Measurements from ENCODE around the gene PPP1R3A.

The PPP1R3A gene

GRCh38 chr7:113918946-113919345 is at the start of gene PPP1R3A:
TSS of gene PPP1R3A (minus strand) at chr7:113919009. CDS start at chr7:113918996, 13 bp downstream.
- no peak within 1 kb of the TSS for H3K27ac ChIP-seq
- no peak for TF ChIP-seq ZFX (IDR thresholded peaks at IDR 0.05)
- TF ChIP-seq CTCF (conservative IDR thresholded peaks at IDR 0.05): no peak

GRCh38 chr7:113963356-113963755 is 44.5 kb upstream of the PPP1R3A start:
- TF ChIP-seq ZFX (IDR thresholded peaks at IDR 0.05): no peak
- no peak for TF ChIP-seq CTCF (conservative IDR thresholded peaks at IDR 0.05)
- H3K27ac ChIP-seq: no peak overlapping the region

- H3K27ac ChIP-seq: no peak overlapping the region
- TF ChIP-seq ZFX (IDR thresholded peaks at IDR 0.05) (no peak), CTCF (conservative IDR thresholded peaks at IDR 0.05) (no peak)
Observed at GRCh38 chr7:113959910-113960309, 41.1 kb upstream of the PPP1R3A start.

- no peak overlapping the region for H3K27ac ChIP-seq
- TF ChIP-seq CTCF (conservative IDR thresholded peaks at IDR 0.05): no peak
- TF ChIP-seq ZFX (IDR thresholded peaks at IDR 0.05): no peak
Observed at GRCh38 chr7:113955157-113955556, 36.3 kb upstream of the PPP1R3A start.

GRCh38 chr7:113953553-113953952 is 34.7 kb upstream of the PPP1R3A start:
- H3K27ac ChIP-seq: no peak overlapping the region
- TF ChIP-seq CTCF (conservative IDR thresholded peaks at IDR 0.05) (no peak), ZFX (IDR thresholded peaks at IDR 0.05) (no peak)

GRCh38 chr7:113945018-113945938 is 26.5 kb upstream of the PPP1R3A start:
- H3K27ac ChIP-seq: no peak overlapping the region
- no peak for TF ChIP-seq CTCF (conservative IDR thresholded peaks at IDR 0.05)
- TF ChIP-seq ZFX (IDR thresholded peaks at IDR 0.05): no peak

GRCh38 chr7:113936982-113937381 is 18.2 kb upstream of the PPP1R3A start:
- TF ChIP-seq ZFX (IDR thresholded peaks at IDR 0.05) (no peak), CTCF (conservative IDR thresholded peaks at IDR 0.05) (no peak)
- no peak overlapping the region for H3K27ac ChIP-seq

Measured in C4-2B (cell line).